GM20000 (cell line): ENCODE measurements around the gene TBC1D22B.
A peak's percentile ranks its signal among the peaks of the same experiment; 100 is the strongest.

Experiments used
- DNase-seq: peaks from one replicate; pipeline ENCODE4 v3.0.0; 2012; ENCODE audit warnings: low spot score
- TF ChIP-seq, protein P1 (sequence below): IDR thresholded peaks from 2 replicates; pipeline ENCODE4 v1.5.1; 2012; ENCODE audit warnings: mild to moderate bottlenecking, control low read depth; ENCODE audit errors: extremely low read depth, missing control alignments

TBC1D22B gene

DNA sequence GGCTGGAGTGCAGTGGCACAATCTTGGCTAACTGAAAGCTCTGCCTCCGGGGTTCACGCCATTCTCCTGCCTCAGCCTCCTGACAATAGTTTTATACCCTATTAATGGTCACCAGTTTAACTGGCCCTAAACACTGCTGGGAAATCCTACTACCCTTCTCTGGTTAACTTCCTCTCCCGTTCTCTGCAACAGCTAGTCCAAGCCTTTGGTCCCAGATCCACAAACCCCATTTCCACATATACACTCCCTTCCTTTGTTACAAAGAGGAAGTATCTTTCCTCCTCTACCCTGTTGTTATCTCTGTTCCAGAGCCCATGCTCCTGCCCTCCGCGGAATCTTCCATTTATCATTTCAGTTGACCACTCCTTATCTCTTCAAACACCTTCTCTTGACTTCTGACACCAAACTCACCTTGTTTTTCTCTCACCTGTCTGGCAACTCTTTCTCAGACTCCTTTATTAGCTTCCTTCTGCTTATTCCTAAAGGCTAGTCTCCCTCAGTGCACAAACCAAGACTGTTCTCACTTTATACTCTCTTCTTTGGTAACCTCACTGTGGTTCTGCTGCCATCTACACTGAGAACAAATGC is 25.0 kb upstream of the TBC1D22B start:
- DNase-seq: no peak
- TF ChIP-seq, protein P1, sequence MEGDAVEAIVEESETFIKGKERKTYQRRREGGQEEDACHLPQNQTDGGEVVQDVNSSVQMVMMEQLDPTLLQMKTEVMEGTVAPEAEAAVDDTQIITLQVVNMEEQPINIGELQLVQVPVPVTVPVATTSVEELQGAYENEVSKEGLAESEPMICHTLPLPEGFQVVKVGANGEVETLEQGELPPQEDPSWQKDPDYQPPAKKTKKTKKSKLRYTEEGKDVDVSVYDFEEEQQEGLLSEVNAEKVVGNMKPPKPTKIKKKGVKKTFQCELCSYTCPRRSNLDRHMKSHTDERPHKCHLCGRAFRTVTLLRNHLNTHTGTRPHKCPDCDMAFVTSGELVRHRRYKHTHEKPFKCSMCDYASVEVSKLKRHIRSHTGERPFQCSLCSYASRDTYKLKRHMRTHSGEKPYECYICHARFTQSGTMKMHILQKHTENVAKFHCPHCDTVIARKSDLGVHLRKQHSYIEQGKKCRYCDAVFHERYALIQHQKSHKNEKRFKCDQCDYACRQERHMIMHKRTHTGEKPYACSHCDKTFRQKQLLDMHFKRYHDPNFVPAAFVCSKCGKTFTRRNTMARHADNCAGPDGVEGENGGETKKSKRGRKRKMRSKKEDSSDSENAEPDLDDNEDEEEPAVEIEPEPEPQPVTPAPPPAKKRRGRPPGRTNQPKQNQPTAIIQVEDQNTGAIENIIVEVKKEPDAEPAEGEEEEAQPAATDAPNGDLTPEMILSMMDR: no peak

DNA sequence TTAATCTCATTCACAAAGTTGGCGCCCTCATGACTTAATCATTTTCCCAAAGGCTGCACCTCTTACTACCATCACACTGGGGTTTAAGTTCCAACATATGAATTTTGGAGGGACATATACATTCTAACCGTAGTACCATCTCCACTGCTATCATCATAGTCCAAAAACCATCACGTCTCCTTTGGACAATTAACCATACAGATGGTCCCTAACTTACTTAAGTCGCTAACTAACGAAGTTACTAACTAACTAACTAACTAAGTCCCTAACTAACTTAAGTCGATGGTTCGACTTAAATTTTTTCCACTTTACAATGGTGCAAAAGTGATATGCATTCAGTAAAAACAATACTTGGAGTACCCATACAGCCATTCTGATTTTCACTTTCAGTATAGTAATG is 24.0 kb upstream of the TBC1D22B start:
- DNase-seq: no peak
- TF ChIP-seq, protein P1: no peak

DNA sequence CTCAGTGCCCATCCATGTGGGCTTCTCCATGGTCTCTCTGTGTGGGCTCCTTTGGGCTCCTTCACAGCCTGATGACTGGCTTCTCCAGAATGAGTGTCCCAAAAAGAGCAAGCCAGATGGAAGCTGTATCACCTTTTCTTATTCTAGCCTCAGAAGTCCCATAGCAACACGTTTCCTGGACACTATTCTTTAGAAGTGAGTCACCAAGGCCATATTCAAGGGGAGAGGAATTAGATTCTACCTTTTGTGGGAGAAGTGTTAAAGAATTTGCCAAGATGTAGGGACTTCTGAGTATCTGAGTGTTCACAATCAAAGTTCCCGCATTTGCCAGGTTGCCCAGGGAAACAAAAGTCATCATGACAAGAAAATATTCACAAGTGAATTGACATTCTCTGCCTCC is 20.7 kb upstream of the TBC1D22B start:
- DNase-seq: no peak
- TF ChIP-seq, protein P1: no peak

DNA sequence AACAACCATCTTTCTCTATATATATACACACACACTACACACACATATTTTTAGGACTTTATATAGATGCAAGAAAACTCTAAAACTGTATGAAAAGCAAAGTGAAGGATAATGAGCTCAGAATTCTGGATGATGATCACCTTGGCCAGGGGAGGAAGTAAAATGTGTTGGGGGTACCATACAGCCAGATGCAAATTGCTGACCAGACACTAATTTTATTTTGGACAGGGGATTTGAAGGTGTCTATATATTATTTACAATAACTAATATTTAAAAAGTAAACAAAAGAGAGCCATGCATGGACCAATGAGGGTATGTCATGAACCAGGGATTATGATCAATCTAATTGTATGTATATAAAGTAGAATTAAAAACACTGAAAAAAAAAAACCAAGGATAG is 19.8 kb upstream of the TBC1D22B start:
- no peak for DNase-seq
- TF ChIP-seq, protein P1: no peak

DNA sequence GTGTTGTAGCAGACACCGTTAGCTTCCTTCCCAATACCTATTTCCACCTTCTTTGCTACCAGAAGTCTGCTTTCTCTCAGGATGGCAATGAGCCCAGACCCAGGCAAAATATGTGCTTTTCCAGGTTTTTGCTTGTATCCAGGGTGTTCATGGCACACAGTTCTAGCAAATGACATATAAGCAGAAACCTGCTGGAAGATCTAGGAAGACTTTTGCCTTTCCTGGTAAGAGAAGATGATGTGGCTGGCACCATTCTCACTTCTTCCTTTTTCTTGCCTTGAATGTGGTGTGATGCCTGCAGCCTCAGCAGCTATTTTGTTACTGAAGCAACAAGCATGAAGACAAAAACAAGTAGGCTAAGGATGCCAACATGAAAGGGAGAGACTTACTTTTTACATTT is 19.2 kb upstream of the TBC1D22B start:
- DNase-seq: no peak
- TF ChIP-seq, protein P1: no peak

DNA sequence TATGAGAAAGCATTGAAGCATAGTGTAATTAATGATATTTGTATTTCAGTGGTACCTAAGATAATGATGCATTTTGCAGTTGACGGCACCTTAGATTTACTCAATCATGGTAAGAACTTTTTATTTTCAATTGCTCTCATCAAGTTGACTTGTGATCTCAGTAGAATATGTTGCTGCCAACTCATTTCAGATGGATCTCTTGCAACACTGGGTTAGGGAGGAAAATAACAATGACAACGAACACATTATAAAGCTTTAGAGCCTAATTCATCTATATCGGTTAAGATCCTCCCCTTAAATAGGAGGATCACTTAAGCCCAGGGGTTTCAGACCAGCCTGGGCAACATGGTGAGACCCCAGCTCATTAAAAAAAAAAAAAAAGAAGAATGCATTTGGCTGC is 18.0 kb upstream of the TBC1D22B start:
- no peak for DNase-seq
- TF ChIP-seq, protein P1: no peak

DNA sequence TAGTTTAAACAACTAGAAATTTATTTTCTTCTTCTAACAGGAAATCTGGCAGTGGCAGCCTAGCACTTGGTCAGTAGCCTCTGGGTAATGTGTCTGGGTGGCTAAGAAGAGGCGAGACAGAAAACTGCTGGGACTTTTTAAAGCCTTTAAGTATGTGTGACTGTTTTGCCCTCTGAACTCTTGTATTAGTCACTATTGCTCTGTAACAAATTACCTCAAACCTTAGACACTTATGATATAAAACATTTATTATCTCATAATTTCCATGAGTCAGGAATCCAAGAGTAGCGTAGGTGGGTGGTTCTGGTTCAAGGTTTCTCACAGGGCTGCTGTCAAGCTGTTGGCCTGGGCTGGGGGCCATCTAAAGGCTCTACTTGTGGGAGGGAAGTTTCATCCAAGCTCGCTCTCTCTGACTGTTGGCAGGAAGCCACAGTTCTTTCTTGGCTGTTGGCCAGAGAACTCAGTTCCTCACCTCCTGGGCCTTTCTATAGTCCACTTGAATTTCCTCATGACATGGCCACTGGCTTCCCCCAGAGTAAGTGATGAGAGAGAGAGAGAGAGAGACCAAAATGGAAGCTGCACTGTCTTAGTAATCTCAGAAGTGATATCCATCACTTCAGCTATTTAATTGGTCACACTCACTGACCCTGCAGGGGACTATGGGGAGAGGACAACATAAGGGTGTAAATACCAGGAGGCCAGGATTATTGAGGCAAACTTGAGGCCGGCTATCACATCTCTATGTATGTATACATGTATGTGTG is 17.4 kb upstream of the TBC1D22B start:
- TF ChIP-seq, protein P1: no peak
- DNase-seq: peak; percentile 68
